ENCODE results near the gene ZBTB2.

DNA sequence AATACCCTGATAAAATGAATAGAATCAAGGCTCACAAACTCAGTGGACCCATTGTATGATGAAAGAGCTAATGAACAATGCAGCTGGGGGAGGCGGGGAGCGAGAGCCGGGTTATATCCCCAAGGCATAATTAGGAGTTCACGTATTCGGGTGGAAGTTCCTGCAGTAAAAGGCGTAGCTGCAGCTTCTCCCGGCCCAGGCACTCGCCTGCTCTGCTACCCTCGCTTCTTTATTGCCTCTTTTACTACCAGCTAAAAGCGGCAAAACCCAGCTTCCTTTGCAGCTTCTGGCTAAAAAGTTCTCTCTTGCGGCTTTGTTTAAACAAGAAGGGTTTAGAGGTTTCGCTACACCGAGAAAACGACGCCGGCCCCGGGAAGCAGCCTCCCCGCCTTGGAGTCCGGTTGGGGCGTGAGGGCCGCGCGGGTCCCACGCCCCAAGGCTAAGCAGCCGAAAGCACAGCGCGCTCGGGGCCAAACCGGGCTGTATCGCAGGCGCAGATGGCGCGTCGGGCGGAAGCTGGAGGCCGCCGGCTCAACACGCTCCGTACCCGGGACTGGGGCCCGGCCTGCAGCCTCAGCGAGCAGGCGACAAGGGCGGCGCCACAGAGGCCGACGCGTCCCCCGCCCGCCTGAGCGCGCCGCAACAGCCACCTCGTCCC, 1.6 kb downstream of the ZBTB2 start:
- TF ChIP-seq CTCF (IDR thresholded peaks at IDR 0.05), result no peak
- TF ChIP-seq ZFX (IDR thresholded peaks at IDR 0.05; ENCODE audit: borderline replicate concordance), result no peak
